Stimulated activated CD4-positive, alpha-beta T cell treated with anti-CD3 and anti-CD28 coated beads, Interleukin-15, amount 100 ng/mL, for 24 hours (primary cell): ENCODE results near the gene PRAMEF18.
"Not testable (repeated sequence)": the region's sequence is repeated elsewhere in the genome, so short reads cannot be mapped to it uniquely, and the experiment has no call there.

ENCODE experiments used
- DNase-seq: peaks from one replicate; pipeline ENCODE4 v3.0.0-alpha.2; 2020

Gene PRAMEF18, protein sequence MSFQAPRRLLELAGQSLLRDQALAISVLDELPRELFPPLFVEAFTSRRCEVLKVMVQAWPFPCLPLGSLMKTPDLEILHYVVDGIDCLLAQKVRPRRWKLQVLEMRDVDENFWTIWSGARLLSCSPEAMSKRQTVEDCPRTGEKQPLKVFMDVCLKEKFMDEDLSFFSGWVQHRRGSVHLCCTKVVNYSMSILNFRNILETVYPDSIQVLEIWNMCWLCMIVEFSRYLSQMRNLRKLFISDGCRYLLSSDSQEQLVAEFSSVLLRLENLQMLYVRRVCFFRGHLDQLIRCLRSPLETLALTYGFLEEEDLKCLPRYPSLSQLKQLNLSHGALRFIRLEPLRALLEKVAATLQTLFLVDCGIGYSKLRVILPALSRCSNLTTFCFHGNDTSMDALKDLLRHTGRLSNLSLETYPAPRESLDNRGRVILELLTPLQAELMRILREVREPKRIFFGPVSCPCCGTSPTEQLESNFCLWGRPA

DNA sequence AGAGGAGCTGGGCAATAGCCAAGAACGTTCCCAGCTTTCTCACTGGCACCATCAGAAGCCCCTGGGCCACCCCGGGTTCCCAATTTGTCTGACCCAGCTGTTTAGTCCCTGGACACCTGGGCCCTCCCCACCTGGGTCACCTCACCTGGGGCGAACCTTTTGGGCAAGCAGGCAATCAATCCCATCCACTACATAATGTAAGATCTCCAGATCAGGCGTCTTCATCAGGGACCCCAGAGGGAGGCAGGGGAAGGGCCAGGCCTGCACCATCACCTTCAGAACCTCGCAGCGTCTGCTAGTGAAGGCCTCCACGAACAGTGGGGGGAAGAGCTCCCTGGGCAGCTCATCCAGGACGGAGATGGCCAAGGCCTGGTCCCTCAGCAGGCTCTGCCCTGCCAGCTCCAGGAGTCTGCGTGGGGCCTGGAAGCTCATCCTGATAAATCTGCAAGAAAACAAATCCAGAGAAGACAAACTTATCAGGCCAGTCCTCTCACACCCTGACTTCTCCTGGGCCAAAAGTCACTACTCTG, at the start of gene PRAMEF18:
TSS of gene PRAMEF18 (minus strand) at position 480 of the 530 bp plus-strand sequence. CDS start at position 432, 48 bp downstream.
- not testable (repeated sequence) for DNase-seq

DNA sequence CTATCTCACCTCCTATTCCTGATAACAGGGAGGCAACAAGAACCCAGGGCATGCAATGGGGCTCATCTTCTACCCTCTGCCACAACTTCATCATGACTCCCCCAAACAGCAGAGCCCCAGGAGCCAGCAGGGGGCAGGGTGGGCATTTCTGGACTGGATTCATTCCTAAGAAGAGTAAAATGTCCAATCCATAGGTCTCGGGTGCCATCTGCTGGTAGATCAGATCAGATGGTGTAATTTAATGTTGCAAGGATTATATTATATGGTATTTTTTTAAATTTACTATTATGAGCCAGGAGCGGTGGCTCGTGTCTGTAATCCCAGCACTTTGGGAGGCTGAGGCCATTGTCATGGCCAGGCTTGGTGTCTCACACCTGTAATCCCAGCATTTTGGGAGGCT, 39.2 kb upstream of the PRAMEF18 start:
- not testable (repeated sequence) for DNase-seq

DNA sequence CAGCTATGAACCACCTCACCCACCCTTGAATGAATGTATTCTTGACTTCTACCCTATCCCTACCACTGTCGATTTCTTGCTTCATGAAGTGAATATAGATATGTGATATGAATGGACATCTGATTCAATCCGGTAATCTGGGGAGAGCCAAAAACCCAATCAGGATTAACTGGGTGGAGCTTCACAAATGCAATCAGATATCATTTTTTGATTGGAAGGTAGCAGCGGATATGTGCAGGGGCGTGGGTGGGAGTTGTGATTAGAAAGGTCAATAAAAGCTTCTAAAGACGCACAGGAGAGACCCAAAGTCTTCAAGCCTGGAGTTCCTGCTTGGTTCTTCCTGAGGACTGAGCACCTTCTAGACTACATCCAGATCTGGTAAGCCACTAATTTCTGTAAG, 27.9 kb upstream of the PRAMEF18 start, which contains the start of gene PRAMEF5:
TSS of gene PRAMEF5 (plus strand) at position 301 of the 400 bp plus-strand sequence. CDS start 5,071 bp downstream, outside the sequence.
- DNase-seq = not testable (repeated sequence)

DNA sequence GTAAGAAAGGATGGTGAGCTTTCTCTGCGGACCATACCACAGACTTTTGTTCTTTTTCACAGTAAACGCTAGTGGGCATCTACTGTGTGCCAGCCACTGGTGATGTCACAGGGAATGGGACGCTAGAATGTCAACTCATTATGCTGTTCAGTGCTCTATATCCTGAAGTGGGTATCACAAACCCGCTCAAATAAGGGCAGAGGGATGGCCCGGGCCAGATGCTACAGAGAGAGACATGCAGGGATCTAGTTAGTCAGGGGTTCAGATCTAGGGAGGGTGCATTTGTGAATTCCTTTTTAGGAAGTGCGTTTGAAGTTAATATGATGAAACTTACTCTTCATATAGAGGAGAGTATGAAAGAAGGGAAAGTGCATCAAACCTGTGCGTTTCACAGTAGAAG, 21.2 kb upstream of the PRAMEF18 start:
- not testable (repeated sequence) for DNase-seq

DNA sequence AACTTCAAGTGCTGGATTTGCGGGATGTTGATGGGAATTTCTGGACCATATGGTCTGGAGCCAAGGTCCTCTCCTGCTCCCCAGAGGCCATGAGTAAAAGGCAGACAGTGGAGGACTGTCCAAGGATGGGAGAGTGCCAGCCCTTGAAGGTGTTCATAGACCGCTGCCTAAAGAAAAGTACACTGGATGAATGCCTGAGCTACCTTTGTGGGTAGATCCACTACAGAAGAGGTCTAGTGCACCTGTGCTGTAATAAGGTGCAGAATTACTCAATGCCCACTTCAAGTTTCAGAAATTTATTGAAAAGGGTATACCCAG, 20.6 kb upstream of the PRAMEF18 start:
- DNase-seq = not testable (repeated sequence)

DNA sequence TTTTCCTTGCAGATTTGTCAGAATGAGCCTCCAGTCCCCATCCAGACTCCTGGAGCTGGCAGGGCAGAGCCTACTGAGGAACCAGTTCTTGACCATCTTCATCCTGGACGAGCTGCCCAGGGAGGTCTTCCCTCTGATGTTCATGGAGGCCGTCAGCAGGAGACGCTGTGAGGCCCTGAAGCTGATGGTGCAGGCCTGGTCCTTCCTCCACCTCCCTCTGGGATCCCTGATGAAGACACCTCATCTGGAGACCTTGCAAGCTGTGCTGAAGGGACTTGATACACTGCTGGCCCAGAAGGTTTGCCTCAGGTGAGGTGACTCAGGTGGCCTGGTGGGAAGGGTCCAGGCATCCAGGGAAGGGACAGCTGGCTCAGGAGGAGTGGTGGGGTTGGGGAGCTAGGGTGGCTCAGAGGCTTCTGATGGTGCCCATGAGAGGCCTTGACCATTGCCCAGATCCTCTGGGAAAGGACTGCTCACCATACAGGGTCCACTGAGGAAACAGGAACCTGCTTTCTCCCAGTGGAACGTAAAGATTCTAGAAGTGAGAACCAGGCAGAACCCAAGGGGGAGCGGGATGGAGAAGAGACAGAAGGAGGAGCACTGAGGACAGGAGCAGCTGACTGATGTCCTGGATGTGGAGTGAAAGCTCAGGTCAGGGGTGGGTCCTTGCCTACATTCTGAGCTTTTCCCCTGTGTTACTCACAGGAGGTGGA, 20.0 kb upstream of the PRAMEF18 start:
- DNase-seq = not testable (repeated sequence)

DNA sequence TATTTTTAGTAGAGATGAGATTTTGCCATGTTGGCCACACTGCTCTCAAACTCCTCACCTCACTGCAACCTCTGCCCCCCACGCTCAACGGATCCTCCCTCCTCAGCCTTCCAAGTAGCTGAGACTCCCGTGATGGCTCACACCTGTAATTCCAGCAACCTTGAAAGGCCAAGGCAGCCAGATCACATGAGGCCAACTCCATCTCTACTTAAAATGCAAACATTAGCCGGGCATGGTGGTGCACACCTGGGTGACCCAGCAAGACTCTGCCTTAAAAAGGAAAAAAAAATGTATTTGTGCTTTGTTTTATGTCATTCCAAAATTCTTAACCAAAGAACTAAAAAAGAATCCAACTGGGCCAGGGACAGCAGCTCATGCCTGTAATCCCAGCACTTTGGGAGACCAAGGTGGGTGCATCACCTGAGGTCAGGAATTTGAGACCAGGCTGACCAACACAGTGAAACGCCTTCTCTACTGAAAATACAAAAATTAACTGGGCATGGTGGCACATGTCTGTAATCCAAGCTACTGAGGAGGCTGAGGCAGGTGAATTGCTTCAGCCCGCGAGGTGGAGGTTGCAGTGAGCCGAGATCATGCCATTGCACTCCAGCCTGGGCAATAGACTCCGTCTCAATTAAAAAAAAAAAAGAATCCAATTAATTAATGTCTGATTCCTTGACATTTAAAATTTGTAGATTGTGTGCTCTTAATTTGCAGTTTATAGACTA, 17.7 kb upstream of the PRAMEF18 start:
- DNase-seq = not testable (repeated sequence)

DNA sequence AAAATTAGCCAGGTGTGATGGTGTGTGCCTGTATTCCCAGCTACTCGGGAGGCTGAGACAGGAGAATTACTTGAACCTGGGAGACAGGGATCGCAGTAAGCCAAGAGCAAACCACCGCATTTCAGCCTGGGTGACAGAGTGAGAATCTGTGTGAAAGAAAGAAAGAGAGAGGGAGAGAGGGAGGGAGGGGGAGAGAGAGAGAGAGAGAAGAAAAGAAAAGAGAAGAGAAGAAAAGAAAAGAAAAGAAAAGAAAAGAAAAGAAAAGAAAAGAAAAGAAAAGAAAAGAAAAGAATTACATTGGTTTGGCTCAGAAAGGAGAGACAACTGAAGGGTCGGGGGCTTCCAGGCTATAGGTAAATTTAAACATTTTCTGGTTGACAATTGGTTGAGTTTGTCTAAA, 13.7 kb upstream of the PRAMEF18 start:
- not testable (repeated sequence) for DNase-seq

DNA sequence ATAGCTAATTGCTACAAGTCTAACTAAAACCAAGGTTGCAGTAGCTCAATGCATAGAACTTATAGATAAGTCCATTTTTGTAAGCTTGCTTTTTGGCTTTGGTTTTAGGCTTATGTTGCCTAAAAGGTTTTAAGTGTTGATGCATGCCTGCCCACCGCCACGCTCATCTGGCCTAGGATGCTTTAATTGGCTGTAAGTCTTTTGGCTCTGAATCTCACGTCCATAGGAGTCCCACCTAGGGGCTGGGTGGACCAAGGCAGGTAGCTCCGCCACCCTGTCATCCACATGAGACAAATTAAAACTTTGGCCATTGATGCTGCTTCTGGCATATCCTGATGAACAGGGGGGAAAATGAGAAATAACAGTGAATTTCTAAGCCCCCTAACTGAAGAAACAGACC, 11.6 kb upstream of the PRAMEF18 start:
- not testable (repeated sequence) for DNase-seq

DNA sequence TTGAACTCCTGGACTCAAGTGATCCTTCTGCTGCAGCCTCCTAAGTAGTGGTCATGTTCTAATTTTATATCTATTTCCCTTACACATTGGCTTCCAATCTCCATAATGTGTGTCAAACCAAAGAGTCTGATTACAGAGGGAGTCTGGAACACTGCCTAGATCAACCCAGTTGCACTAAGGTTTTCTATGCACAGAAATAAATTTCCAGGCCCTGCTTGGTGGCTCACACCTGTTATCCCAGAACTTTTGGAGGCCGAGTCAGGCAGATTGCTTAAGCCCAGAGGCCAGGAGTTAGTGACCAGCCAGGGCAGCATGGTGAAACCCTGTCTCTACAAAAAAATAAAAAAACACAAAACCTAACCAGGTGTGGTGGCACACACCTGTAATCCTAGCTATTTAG, 8.1 kb upstream of the PRAMEF18 start:
- not testable (repeated sequence) for DNase-seq

DNA sequence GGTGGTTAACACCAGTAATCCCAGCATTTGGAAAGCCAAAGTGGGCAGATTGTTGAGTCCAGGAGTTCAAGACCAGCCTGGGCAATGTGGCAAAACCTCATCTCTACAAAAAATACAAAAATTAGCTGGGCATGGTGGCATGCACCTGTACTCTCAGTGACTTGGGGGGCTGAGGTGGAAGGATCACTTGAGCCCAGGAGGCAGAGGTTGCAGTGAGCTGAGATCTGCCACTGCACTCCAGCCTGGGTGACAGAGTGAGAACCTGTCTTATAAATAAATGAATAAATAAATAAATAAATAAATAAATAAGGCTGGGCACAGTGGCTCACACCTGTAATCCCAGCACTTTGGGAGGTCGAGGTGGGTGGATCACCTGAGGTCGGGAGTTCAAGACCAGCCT, 6.1 kb upstream of the PRAMEF18 start:
- not testable (repeated sequence) for DNase-seq

DNA sequence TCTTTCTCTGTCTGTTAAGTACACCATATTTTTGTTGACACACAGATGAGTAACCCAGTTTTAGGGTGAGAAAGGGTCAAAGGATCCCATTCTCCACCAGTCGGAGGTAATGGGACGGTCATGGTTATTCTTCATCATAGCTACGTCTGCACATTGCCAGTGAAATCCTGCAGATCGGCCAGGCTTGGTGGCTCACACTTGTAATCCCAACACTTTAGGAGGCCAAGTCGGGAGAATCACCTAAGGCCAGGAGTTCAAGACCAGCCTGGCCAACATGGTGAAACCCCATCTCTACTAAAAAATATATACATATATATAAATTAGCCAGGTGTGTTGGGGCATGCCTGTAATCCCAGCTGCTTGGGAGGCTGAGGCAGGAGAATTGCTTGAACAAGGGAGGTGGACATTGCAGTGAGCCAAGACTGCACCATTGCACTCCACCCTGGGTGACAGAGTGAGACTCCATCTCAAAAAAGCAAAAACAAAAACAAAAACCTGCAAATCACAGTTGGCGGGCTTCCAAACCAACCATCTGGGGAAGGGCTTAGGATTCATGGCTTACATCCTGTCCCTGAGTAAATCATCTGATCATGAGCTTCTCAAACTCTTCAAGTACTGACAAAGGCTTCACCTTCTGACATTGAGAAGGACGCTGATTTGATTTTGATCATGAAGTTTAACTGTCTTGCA, 5.3 kb upstream of the PRAMEF18 start:
- not testable (repeated sequence) for DNase-seq

DNA sequence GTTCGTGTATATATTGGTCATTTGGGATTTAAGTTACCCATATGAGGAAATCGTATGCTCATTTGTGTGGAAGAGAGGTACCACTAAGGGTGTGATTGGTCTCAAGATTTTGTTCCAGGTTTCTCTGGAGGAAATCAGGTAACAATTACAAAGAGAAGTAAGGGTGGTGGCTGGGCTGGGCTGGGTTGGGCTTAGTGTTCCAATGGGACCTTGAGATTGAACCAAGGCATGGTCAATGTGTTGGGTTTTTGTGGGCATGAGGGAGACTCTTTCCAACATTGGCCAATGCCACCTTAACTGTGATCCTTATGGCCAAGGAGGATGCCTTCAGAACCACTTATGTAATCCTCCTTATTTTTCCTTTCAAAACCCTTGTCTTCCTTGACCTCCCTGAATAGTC, 4.6 kb upstream of the PRAMEF18 start:
- not testable (repeated sequence) for DNase-seq

DNA sequence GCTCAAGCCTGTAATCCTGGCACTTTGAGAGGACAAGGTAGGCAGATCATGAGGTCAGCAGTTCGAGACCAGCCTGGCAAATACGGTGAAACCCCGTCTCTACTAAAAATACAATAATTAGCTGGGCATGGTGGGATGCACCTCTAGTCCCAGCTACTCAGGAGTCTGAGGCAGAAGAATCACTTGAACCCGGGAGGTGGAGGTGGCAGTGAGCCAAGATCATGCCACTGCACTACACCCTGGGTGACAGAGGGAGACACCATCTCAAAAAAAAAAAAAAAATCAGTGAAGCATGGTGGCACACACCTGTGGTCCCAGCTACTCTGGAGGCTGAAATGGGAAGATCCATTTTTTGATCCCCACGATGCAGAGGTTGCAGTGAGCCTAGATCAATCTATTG, 4.1 kb upstream of the PRAMEF18 start:
- not testable (repeated sequence) for DNase-seq

DNA sequence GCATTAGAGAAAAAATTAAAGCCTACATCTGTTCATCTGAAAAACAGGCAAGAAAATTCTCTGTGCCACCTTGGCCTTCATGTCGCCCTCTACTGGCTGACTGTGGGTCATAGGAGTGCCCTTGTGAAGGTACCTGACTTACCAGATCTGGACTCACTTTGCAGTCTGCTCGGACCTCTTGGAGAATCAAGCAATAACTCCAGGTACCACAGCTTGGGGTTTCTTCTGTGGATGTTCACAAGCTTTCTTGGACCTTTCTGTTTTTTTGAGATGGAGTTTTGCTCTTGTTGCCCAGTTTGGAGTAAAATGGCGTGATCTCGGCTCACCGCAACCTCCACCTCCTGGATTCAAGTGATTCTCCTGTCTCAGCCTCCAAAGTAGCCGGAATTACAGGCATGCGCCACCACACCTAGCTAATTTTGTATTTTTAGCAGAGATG, 2.4 kb upstream of the PRAMEF18 start:
- peak; percentile 70 for DNase-seq

DNA sequence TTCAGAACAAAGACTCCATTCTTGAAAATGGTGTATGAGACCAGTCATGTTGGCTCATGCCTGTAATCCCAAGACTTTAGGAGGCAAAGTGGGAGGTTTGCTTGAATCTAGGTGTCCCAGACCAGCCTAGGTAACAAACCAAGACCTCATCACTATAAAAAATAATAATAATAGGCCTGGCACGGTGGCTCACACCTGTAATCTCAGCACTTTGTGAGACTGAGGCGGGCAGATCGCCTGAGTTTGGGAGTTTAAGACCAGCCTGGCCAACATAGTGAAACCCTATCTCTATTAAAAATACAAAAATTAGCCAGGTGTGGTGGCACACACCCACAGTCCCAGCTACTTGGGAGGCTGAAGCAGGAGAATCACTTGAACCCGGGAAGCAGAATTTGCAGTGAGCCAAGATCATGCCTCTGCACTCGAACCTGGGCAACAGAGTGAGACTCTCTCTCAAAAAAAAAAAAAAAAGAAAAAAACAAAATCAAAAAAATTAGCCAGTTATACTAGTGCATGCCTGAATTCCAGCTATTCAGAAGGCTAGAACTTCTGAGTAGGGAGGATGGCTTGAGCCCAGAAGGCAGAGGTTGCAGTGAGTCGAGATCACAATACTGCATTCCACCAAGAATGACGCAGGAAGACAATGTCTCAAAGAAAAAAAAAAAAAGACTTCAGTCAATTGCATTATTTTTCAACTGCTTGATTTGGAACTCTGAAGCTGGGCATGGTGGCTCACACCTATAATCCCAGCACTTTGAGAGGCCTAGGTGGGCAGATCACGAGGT, 1.5 kb upstream of the PRAMEF18 start:
- not testable (repeated sequence) for DNase-seq

DNA sequence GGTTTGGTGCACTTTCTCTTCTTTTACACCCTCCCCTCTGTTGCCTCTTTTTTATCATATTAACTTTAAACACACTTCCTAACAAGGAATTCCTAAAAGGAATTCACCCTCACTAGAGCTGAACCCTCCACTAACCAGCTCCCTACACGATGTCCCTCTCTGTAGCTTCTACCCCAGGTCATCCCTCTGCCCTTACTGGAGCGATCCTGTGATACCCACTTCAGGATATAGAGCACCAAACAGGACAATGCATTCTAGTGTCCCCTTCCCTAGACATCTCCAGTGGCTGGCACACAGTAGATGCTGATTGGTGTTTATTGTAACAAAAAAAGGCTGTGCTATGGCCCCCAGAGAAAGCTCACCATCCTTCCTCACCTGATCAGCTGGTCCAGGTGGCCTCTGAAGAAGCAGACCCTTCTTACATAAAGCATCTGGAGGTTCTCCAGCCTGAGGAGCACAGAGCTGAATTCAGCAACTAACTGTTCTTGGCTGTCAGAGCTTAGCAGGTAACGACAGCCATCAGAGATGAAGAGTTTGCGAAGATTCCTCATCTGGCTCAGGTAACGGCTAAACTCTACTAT, 1.4 kb downstream of the PRAMEF18 start:
- no peak for DNase-seq

DNA sequence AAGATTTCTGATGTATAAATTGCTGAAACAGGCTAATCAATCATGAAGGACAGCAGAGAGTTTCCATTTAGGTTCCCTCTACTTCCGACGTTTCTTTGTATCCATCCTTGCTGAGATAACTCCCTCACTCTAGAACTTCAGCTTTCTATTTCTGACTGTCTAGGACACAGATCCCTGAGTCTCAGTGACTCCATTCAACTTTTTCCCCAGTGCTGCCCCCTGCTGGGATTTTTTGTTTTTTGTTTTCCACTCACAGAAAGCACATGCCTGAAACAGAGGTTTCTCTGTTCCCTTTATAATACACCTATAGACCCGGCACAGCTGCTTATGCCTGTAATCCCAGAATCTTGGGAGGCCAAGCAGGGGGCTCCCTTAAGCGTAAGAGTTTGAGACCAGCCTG, 3.2 kb downstream of the PRAMEF18 start:
- not testable (repeated sequence) for DNase-seq

DNA sequence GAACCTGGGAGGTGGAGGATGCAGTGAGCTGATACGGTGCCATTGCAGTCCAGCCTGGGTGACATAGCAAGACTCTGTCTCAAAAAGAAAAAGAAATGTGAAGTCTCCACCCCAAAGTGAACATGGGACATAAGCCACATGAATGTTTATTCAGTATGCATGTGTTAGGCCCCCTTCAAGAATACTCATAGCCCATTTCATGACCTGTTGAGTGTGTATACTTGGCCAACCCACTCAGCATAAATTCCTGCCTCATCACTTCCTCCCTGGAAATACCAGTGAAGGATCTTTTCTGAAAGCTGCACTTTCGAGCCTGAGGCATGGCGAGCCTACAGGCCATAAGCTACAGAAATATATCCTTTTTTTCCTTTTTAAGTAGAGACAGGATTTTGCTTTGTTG, 6.8 kb downstream of the PRAMEF18 start:
- not testable (repeated sequence) for DNase-seq

DNA sequence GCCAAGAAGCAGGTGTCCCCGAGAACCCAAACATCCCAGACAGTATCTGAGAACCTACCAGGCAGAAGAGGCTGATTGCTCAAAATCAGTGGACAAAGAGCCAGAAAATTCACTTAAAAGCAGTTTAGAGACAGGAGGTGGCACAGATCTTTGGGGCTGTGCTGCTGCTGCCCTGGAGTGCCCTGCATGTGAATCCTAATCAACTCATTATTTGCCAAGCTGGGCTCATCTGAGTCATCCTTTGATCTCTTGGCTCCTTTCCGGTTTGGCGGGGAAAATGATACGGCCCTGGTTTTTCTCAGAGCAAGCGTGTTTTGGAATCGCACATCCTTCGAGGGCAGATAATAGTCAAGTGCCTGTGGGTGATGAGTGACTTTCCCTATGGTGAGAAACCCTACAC, 9.3 kb downstream of the PRAMEF18 start:
- not testable (repeated sequence) for DNase-seq

DNA sequence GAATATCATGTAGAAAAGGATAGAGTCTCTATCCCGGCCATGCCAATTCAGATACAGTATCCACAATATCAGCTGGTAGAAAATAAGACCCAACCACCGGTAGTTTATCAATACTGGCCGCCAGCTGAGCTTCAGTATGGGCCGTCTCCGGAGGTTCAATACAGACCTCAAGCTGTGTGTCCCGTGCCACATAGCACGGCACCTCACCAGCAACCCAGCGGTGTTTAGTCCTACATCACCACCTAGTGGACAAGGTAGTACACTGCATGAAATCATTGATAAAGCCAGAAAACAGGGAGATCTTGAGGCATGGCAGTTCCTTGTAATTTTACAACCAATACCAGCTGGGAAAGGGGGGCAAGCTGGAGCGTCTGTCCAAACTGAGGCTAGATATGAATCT, 17.2 kb downstream of the PRAMEF18 start:
- DNase-seq = not testable (repeated sequence)
